Brain microvascular endothelial cell (primary cell): Measurements from ENCODE around the gene JMJD1C.

Experiments
- DNase-seq: peaks from one replicate; pipeline ENCODE4 v3.0.0-alpha.2; 2020
- H3K27ac ChIP-seq: fragments of 250-450 bp; sonication (Bioruptor Pico); 2 replicates; pipeline ENCODE4 v1.5.1; 2020; ENCODE audit warnings: mild to moderate bottlenecking, moderate library complexity
- H3K27me3 ChIP-seq: fragments of 250-450 bp; sonication (Bioruptor Pico); replicated peaks from 2 replicates; pipeline ENCODE4 v1.5.1; 2020; ENCODE audit warnings: mild to moderate bottlenecking
- H3K36me3 ChIP-seq: fragments of 250-450 bp; sonication (Bioruptor Pico); replicated peaks from 2 replicates; pipeline ENCODE4 v1.5.1; 2020; ENCODE audit warnings: mild to moderate bottlenecking
- H3K4me3 ChIP-seq: 2 replicates; pipeline ENCODE4 v1.5.1; 2011; ENCODE audit warnings: low read depth, mild to moderate bottlenecking, control low read depth, low read length, moderate library complexity
- CTCF ChIP-seq: IDR thresholded peaks from 2 replicates; pipeline ENCODE4 v1.5.1; 2011; ENCODE audit warnings: low read depth, mild to moderate bottlenecking, moderate library complexity, low read length, control low read depth, inconsistent platforms; ENCODE audit errors: missing control alignments
- in situ Hi-C: cut with HindIII; loops from 2 replicates; pipeline ENCODE4 v1.10.0; 2017; ENCODE audit warnings: low sequenced_read_pairs, low pct_ligation_motif_present

The JMJD1C gene

GRCh38 chr10:63173468-63174232, 292.1 kb downstream of the JMJD1C start:
- no peak for TF ChIP-seq CTCF
- no peak overlapping the region for H3K4me3 ChIP-seq
- H3K27ac ChIP-seq: no peak overlapping the region
- no peaks in the 10 kb centered on the region for H3K27me3 ChIP-seq
- H3K36me3 ChIP-seq: peaks cover 50% of the 10 kb centered on the region
- no peak for DNase-seq
- in situ Hi-C loops: loop anchor here (25.0 kb wide), 1 partner anchor 539 kb away; no protein-coding TSS in a partner anchor

GRCh38 chr10:63171926-63172325, 293.9 kb downstream of the JMJD1C start:
- H3K4me3 ChIP-seq: no peak overlapping the region
- no peak for TF ChIP-seq CTCF
- in situ Hi-C loops: loop anchor here (25.0 kb wide), 1 partner anchor 540 kb away; no protein-coding TSS in a partner anchor
- no peaks in the 10 kb centered on the region for H3K27me3 ChIP-seq
- DNase-seq: no peak
- peaks cover 44% of the 10 kb centered on the region for H3K36me3 ChIP-seq
- H3K27ac ChIP-seq: no peak overlapping the region

- in situ Hi-C loops: loop anchor here (25.0 kb wide), 1 partner anchor 541 kb away; no protein-coding TSS in a partner anchor
- H3K27ac ChIP-seq: no peak overlapping the region
- no peak for DNase-seq
- no peak overlapping the region for H3K4me3 ChIP-seq
- H3K27me3 ChIP-seq: no peaks in the 10 kb centered on the region
- peaks cover 42% of the 10 kb centered on the region for H3K36me3 ChIP-seq
- no peak for TF ChIP-seq CTCF
Measured at GRCh38 chr10:63171255-63171855, 294.4 kb downstream of the JMJD1C start.

GRCh38 chr10:63169624-63170023, 296.2 kb downstream of the JMJD1C start:
- no peak for TF ChIP-seq CTCF
- in situ Hi-C loops: loop anchor here (10.0 to 25.0 kb wide), 2 partner anchors 465 to 543 kb away; no protein-coding TSS in a partner anchor
- Histone ChIP-seq H3K36me3 (peaks cover 35% of the 10 kb centered on the region), H3K27ac (no peak overlapping the region), H3K4me3 (no peak overlapping the region), H3K27me3 (no peaks in the 10 kb centered on the region)
- DNase-seq: no peak

GRCh38 chr10:63168821-63169462, 296.8 kb downstream of the JMJD1C start:
- Histone ChIP-seq H3K27me3 (no peaks in the 10 kb centered on the region), H3K27ac (no peak overlapping the region), H3K36me3 (peaks cover 34% of the 10 kb centered on the region), H3K4me3 (no peak overlapping the region)
- DNase-seq: no peak
- in situ Hi-C loops: loop anchor here (10.0 to 25.0 kb wide), 2 partner anchors 466 to 543 kb away; no protein-coding TSS in a partner anchor
- TF ChIP-seq CTCF: no peak
